Measurements from ENCODE around the gene BDNF. TPM values are rescaled to one million over a fixed set of nuclear protein-coding genes. Genes with fewer than 3 reads are reported as not detected.

BDNF gene
- total RNA-seq, 1 donor from 2014 or later = 1.6 TPM

DNA sequence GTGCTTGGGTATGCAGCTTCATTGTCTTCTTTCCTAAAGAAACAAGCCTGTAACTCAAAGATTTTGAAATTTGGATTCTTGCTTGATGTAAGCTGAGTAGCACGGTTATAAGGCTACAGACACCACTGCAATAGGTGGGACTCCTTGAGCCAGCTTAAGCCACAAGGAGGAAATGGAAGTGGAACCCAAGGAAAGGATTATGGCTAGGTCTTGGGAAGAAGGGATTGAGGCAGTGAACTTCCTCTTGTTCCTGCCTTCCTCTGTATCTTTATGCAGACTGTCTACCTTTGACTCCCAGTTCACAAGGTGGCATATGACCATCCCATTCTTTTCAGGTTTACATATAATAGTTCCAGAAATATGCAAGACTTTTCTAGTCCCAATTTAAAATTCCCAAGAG is 72.3 kb downstream of the BDNF start:
- TF ChIP-seq CTCF (IDR thresholded peaks at IDR 0.05) = no peak
- no peak for TF ChIP-seq EZH2 (IDR thresholded peaks at IDR 0.05)
- no peak for TF ChIP-seq EZH2phosphoT487 (IDR thresholded peaks at IDR 0.05)
- H3K27ac Mint-ChIP-seq = no peak overlapping the region
- H3K4me1 Mint-ChIP-seq = no peaks in the 10 kb centered on the region
- H3K9me3 Mint-ChIP-seq = no peaks in the 10 kb centered on the region
- H3K4me2 ChIP-seq = no peak overlapping the region
- H3K9ac ChIP-seq = no peak overlapping the region
- H3K4me3 ChIP-seq = no peak overlapping the region
- H3K27ac ChIP-seq = no peak overlapping the region
- H3F3A ChIP-seq (ENCODE audit: low read depth) = no peaks in the 10 kb centered on the region
- H3K27me3 ChIP-seq = no peaks in the 10 kb centered on the region
- no peaks in the 10 kb centered on the region for H3K9me3 ChIP-seq (ENCODE audit: low read depth)
- DNase-seq (ENCODE audit: low spot score) = no peak
- no peaks in the 10 kb centered on the region for H3K36me3 Mint-ChIP-seq
- no peaks in the 10 kb centered on the region for H3K4me1 ChIP-seq
- no peak overlapping the region for H3K4me3 Mint-ChIP-seq
- no peaks in the 10 kb centered on the region for H3K79me2 ChIP-seq (ENCODE audit: low read depth)
- H2AFZ ChIP-seq (replicated peaks) = no peak overlapping the region
- peaks cover 2% of the 10 kb centered on the region for H3K27me3 Mint-ChIP-seq (ENCODE audit: insufficient read depth, low read depth)
- H3K36me3 ChIP-seq = no peaks in the 10 kb centered on the region
- H4K20me1 ChIP-seq (ENCODE audit: low read depth) = no peaks in the 10 kb centered on the region

DNA sequence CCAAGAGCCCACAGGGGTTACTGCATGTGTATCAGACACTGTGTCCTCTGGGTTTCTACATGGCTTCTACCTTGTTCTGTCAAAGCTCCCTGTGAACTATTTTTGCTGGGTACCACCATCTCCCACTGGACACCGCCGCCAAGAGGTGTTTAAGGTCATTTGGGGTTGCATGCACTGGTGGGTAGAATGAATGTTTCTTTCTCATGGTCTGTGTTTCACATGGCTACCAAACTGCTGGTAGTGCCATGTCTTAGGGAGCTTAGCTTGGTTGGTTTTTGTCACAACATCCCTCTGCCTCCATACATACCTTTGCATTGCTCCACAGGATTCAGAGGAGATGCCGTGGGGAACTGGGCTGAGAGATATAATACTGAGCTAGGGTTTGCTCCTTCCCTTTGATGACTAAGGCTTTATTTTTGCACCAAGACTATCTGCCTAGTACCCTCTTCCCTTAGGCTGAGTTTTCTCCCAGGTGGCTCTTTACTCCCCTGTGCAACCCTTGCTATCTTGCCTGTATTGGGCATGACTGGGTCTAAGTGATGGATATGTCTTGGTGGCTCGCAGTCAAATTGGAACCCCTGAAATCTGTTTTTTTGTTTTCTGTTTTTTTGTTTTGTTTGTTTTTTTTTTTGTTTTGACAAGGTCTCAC is 73.2 kb downstream of the BDNF start:
- H3K27ac Mint-ChIP-seq = no peak overlapping the region
- Histone ChIP-seq H3K9ac (no peak overlapping the region), H3K36me3 (no peaks in the 10 kb centered on the region), H4K20me1 (ENCODE audit: low read depth) (no peaks in the 10 kb centered on the region), H3K9me3 (ENCODE audit: low read depth) (no peaks in the 10 kb centered on the region), H3F3A (ENCODE audit: low read depth) (no peaks in the 10 kb centered on the region), H3K4me2 (no peak overlapping the region), H3K4me3 (no peak overlapping the region), H3K79me2 (ENCODE audit: low read depth) (no peaks in the 10 kb centered on the region), H3K27ac (no peak overlapping the region), H3K4me1 (no peaks in the 10 kb centered on the region), H3K27me3 (no peaks in the 10 kb centered on the region), H2AFZ (replicated peaks) (no peak overlapping the region)
- TF ChIP-seq CTCF (IDR thresholded peaks at IDR 0.05) (no peak), EZH2phosphoT487 (IDR thresholded peaks at IDR 0.05) (no peak), EZH2 (IDR thresholded peaks at IDR 0.05) (no peak)
- peaks cover 2% of the 10 kb centered on the region for H3K27me3 Mint-ChIP-seq (ENCODE audit: insufficient read depth, low read depth)
- H3K4me3 Mint-ChIP-seq = no peak overlapping the region
- H3K4me1 Mint-ChIP-seq = no peaks in the 10 kb centered on the region
- H3K9me3 Mint-ChIP-seq = no peaks in the 10 kb centered on the region
- DNase-seq (ENCODE audit: low spot score) = no peak
- no peaks in the 10 kb centered on the region for H3K36me3 Mint-ChIP-seq

DNA sequence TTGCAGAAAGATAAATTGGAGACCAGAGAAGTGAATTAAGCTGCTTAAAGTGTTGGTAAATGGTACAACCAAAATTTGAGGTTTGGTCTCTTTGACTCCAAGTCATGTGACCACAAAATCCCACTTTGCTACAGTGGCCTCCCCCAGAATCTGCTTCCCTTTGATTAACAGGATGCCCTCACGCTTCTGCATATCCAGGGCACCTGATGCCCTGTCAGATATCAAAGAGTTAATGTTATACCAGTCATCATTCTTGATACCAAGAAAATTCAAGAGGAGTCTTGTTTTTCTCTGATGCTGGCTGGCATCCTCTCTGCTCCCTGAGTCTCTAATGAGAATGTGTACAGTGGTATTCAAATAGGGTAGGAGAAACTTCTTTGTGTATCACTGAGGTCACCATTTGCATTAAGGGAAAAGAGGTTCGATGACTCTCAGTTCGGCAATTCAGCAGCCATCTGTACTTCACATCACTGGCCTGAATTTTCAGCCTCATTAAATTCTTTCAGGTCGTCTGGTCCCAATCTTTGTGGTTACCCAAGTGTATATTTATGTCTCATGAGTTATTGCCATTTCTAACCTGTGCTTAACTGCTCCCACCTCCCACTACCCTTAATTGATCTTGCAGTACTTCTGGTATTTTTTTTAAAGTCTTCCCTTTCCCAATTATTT is 73.9 kb downstream of the BDNF start:
- H3K79me2 ChIP-seq (ENCODE audit: low read depth) = no peaks in the 10 kb centered on the region
- H3K27me3 Mint-ChIP-seq (ENCODE audit: insufficient read depth, low read depth) = peaks cover 2% of the 10 kb centered on the region

More for the DNA sequence above, 73.9 kb downstream of the BDNF start:
- no peaks in the 10 kb centered on the region for H3K36me3 ChIP-seq
- H3F3A ChIP-seq (ENCODE audit: low read depth) = no peaks in the 10 kb centered on the region
- H4K20me1 ChIP-seq (ENCODE audit: low read depth) = no peaks in the 10 kb centered on the region
- H3K27me3 ChIP-seq = no peaks in the 10 kb centered on the region
- Mint-ChIP-seq H3K4me1 (no peaks in the 10 kb centered on the region), H3K27ac (no peak overlapping the region), H3K36me3 (no peaks in the 10 kb centered on the region), H3K9me3 (no peaks in the 10 kb centered on the region), H3K4me3 (no peak overlapping the region)
- no peak overlapping the region for H3K9ac ChIP-seq
- no peak for TF ChIP-seq CTCF (IDR thresholded peaks at IDR 0.05)
- no peak for TF ChIP-seq EZH2phosphoT487 (IDR thresholded peaks at IDR 0.05)
- no peak for TF ChIP-seq EZH2 (IDR thresholded peaks at IDR 0.05)
- H3K27ac ChIP-seq = no peak overlapping the region
- no peak overlapping the region for H2AFZ ChIP-seq (replicated peaks)
- H3K4me2 ChIP-seq = no peak overlapping the region
- H3K4me1 ChIP-seq = no peaks in the 10 kb centered on the region
- no peak overlapping the region for H3K4me3 ChIP-seq
- no peak for DNase-seq (ENCODE audit: low spot score)
- H3K9me3 ChIP-seq (ENCODE audit: low read depth) = no peaks in the 10 kb centered on the region

Measured in neural progenitor cell (in vitro differentiated cells).